K562 (cell line): Measurements from ENCODE around the gene OXSR1. TPM values are rescaled to one million over a fixed set of nuclear protein-coding genes. Genes with fewer than 3 reads are reported as not detected.

Experiments used
- ATAC-seq: fragments of 200-7000 bp; cut with Tn5 transposase; 3 replicates; pipeline ENCODE4 v1.9.1; 2020; ENCODE audit warnings: moderate library complexity
- BruUV-seq: library from RNA; stranded (reverse); fragments of 400-500 nt; replicated peaks from 2 replicates; lab custom pipeline; 2021; lab: Mats Ljungman, UMichigan
- CTCF ChIA-PET: fragments of 300-600 bp; formaldehyde crosslinking; extraction: SDS; loops from one replicate; lab custom pipeline; 2021; ENCODE audit warnings: low intra/inter-chr PET ratio; lab: Yijun Ruan, JAX
- POLR2A ChIA-PET: fragments of 300-600, 350-650 bp; sonication (Branson Sonifier 250); formaldehyde crosslinking; extraction: SDS; loops from one replicate; lab custom pipeline; 2021; ENCODE audit warnings: antibody characterized with exemption, inconsistent platforms; lab: Yijun Ruan, JAX
- DNase-seq, 4 experiments: peaks; one replicate each; pipeline versions ENCODE4 v3.0.0 to v3.0.0-alpha.2; 2011 to 2018; ENCODE audit warnings: low spot score in 3 of 4, mixed read lengths in 3 of 4; ENCODE audit errors: extremely low read depth in 1 of 4
- FAIRE-seq: peaks from 2 replicates; lab custom pipeline; 2011; peaks lifted over from hg19 to GRCh38; lab: Jason Lieb, UNC
- H2AFZ ChIP-seq: 2 replicates; pipeline ENCODE4 v1.6.0; 2011; ENCODE audit warnings: low read depth, low read length, control low read depth, inconsistent platforms
- H3K27ac ChIP-seq: fragments of 200-600 bp; 3 replicates; pipeline ENCODE4 v1.8.0; 2011; ENCODE audit warnings: low read depth, mild to moderate bottlenecking, control low read depth, inconsistent platforms, low read length, moderate library complexity, mixed read lengths; ENCODE audit errors: extremely low read depth
- H3K27me3 ChIP-seq, 2 experiments: fragments of 300-600 bp in 1 of 2; 2 replicates in 1 of 2; 3 replicates in 1 of 2; pipeline versions ENCODE4 v1.6.0 to v1.8.0; 2011; ENCODE audit warnings: inconsistent platforms in 2 of 2, low read length in 2 of 2, mild to moderate bottlenecking in 1 of 2, mixed read lengths in 1 of 2, moderate library complexity in 1 of 2; ENCODE audit not compliant: control insufficient read depth in 2 of 2, insufficient read depth in 2 of 2
- H3K36me3 ChIP-seq: fragments of 300-600 bp; 3 replicates; pipeline ENCODE4 v1.8.0; 2011; ENCODE audit warnings: mild to moderate bottlenecking, low read length, inconsistent platforms; ENCODE audit not compliant: control insufficient read depth, insufficient read depth
- H3K4me1 ChIP-seq, 2 experiments: fragments of 200-600 bp in 1 of 2; replicated peaks in 1 of 2; 2 replicates in 1 of 2; 3 replicates in 1 of 2; pipeline versions ENCODE4 v1.5.1 to v1.8.0; 2011; ENCODE audit warnings: inconsistent platforms in 2 of 2, low read length in 2 of 2, mild to moderate bottlenecking in 1 of 2, mixed read lengths in 1 of 2, moderate library complexity in 1 of 2; ENCODE audit not compliant: control insufficient read depth in 2 of 2, insufficient read depth in 2 of 2
- H3K4me2 ChIP-seq: 2 replicates; pipeline ENCODE4 v1.6.1; 2011; ENCODE audit warnings: low read length, control low read depth, inconsistent platforms, mixed read lengths; ENCODE audit not compliant: insufficient read depth
- H3K4me3 ChIP-seq: fragments of 200-600 bp; sonication (generic), shearing (Covaris generic); 2 replicates; pipeline ENCODE4 v1.5.1; 2016; ENCODE audit warnings: control low read depth, inconsistent platforms
- H3K79me2 ChIP-seq: fragments of 200-600 bp; 3 replicates; pipeline ENCODE4 v1.8.0; 2011; ENCODE audit warnings: low read length, inconsistent platforms; ENCODE audit not compliant: control insufficient read depth, insufficient read depth
- H3K9ac ChIP-seq, 2 experiments: 2 replicates each; pipeline versions ENCODE4 v1.6.0 to v1.6.1; 2011; ENCODE audit warnings: low read depth in 2 of 2, low read length in 2 of 2, control low read depth in 1 of 2, inconsistent platforms in 1 of 2, mild to moderate bottlenecking in 1 of 2, mixed read lengths in 1 of 2; ENCODE audit not compliant: insufficient read depth in 1 of 2
- H3K9me1 ChIP-seq: one replicate; pipeline ENCODE4 v1.6.0; 2011; ENCODE audit warnings: inconsistent platforms, mild to moderate bottlenecking, low read length, moderate library complexity; ENCODE audit not compliant: control insufficient read depth, insufficient read depth
- H3K9me3 ChIP-seq: replicated peaks from 2 replicates; pipeline ENCODE4 v1.5.1; 2011; ENCODE audit warnings: low read depth, low read length, inconsistent platforms; ENCODE audit not compliant: control insufficient read depth, insufficient read depth
- H4K20me1 ChIP-seq: replicated peaks from 2 replicates; pipeline ENCODE4 v1.6.1; 2011; ENCODE audit warnings: low read length, inconsistent platforms, mixed read lengths; ENCODE audit not compliant: control insufficient read depth, insufficient read depth
- FOXJ2 ChIP-seq: fragments of 200-800 bp; sonication (Bioruptor generic); IDR thresholded peaks from 2 replicates; pipeline ENCODE4 v1.6.1; 2016; ENCODE audit warnings: missing genetic modification characterization, missing compliant biosample characterization
- GABPB1 ChIP-seq: sonication (generic); formaldehyde crosslinking; IDR thresholded peaks from 2 replicates; pipeline ENCODE4 v1.8.0; 2022; ENCODE audit warnings: mild to moderate bottlenecking, missing genetic modification reagents
- MCM3 ChIP-seq: fragments of 450-650 bp; IDR thresholded peaks from 2 replicates; pipeline ENCODE4 v1.6.1; 2016
- MXD1 ChIP-seq: fragments of 250-450 bp; sonication (Bioruptor Pico); IDR thresholded peaks from 2 replicates; pipeline ENCODE4 v1.8.0; 2021; ENCODE audit warnings: borderline replicate concordance, mild to moderate bottlenecking, moderate library complexity; ENCODE audit not compliant: poor library complexity, severe bottlenecking
- NCOA1 ChIP-seq: fragments of 450-650 bp; IDR thresholded peaks from 2 replicates; pipeline ENCODE4 v1.6.1; 2016; ENCODE audit warnings: low read depth
- RBBP5 ChIP-seq: fragments of 200-600 bp; sonication (generic); IDR thresholded peaks from 2 replicates; pipeline ENCODE4 v1.6.1; 2012; ENCODE audit warnings: borderline replicate concordance, mild to moderate bottlenecking, low read length, control low read depth, inconsistent platforms; ENCODE audit not compliant: insufficient read depth, poor library complexity, severe bottlenecking
- SAFB2 ChIP-seq: fragments of 200-400 bp; formaldehyde crosslinking; IDR thresholded peaks from 2 replicates; pipeline ENCODE4 v1.6.1; 2018; ENCODE audit warnings: borderline replicate concordance, low read length, low read depth, moderate library complexity; ENCODE audit not compliant: severe bottlenecking
- ZFPM2 ChIP-seq: fragments of 250-450 bp; sonication (Bioruptor Pico); IDR thresholded peaks from 2 replicates; pipeline ENCODE4 v1.5.1; 2022; ENCODE audit warnings: mild to moderate bottlenecking
- ZNF143 ChIP-seq: sonication (generic); formaldehyde crosslinking; IDR thresholded peaks from 2 replicates; pipeline ENCODE4 v1.9.0; 2022; ENCODE audit warnings: mild to moderate bottlenecking, missing genetic modification reagents
- ZNF584 ChIP-seq: fragments of 200-800 bp; sonication (Bioruptor generic); IDR thresholded peaks from 2 replicates; pipeline ENCODE4 v1.6.1; 2016; ENCODE audit warnings: low read depth, mild to moderate bottlenecking, missing genetic modification characterization, missing compliant biosample characterization
- WGBS: fragments of 100-300 bp; shearing (Covaris generic); methylation state at CpG from one replicate; pipeline ENCODE4 v1.1.6; 2016; ENCODE audit warnings: low coverage, mixed read lengths; ENCODE audit not compliant: insufficient coverage; ENCODE audit errors: missing lambda C conversion rate; 5-methylcytosine and 5-hydroxymethylcytosine counted together
- in situ Hi-C: fragments of 300-500 bp; cut with MboI; formaldehyde crosslinking; loops from 4 replicates; pipeline ENCODE4 v1.15.0; 2018; ENCODE audit warnings: inconsistent platforms, mixed read lengths
- intact Hi-C: fragments of 100-400 bp; cut with micrococcal nuclease; formaldehyde crosslinking; loops from 2 replicates; pipeline ENCODE4 v1.14.2; 2022
- polyA plus RNA-seq, 8 experiments: library from polyadenylated mRNA; depleted of rRNA in 4 of 8; stranded (reverse) in 5 of 8; unstranded in 3 of 8; fragments of >200 nt; fragmentation: Nextera tagmentation in 2 of 8; fragmentation: Illumina TruSeq in 1 of 8; extraction: Ambion mirVana in 2 of 8; extraction: Trizol in 1 of 8; gene quantifications; 2 replicates each; pipeline versions ENCODE4 v1.2.1 to v1.2.3, GENCODE V29; 2011 to 2014; ENCODE audit warnings: inconsistent platforms in 1 of 8, missing spikeins in 1 of 8
- total RNA-seq, 7 experiments: library from RNA; depleted of rRNA in 6 of 7; stranded (reverse); fragments of >200 nt in 6 of 7; fragmentation: Illumina TruSeq in 2 of 7; extraction: Trizol in 2 of 7; gene quantifications; 2 replicates each; pipeline versions ENCODE4 v1.2.1 to v1.2.3, GENCODE V29; 2011 to 2021; ENCODE audit warnings: low replicate concordance in 1 of 7
- TF ChIP-seq, protein P1 (sequence below): sonication (generic); formaldehyde crosslinking; IDR thresholded peaks from 2 replicates; pipeline ENCODE4 v1.8.0; 2022; ENCODE audit warnings: mild to moderate bottlenecking, missing genetic modification reagents
- TF ChIP-seq, protein P2 (sequence below): fragments of 250-450 bp; sonication (Bioruptor Pico); IDR thresholded peaks from 2 replicates; pipeline ENCODE4 v1.8.0; 2022; ENCODE audit warnings: inconsistent platforms, mild to moderate bottlenecking, moderate library complexity, borderline replicate concordance

Gene OXSR1
- total and polyA plus RNA-seq, 9 of the 15 experiments (the other 6 are each of a cell fraction or from before 2014, with no cell fraction given): 15.7 to 87.6 (median 48.7) TPM

DNA sequence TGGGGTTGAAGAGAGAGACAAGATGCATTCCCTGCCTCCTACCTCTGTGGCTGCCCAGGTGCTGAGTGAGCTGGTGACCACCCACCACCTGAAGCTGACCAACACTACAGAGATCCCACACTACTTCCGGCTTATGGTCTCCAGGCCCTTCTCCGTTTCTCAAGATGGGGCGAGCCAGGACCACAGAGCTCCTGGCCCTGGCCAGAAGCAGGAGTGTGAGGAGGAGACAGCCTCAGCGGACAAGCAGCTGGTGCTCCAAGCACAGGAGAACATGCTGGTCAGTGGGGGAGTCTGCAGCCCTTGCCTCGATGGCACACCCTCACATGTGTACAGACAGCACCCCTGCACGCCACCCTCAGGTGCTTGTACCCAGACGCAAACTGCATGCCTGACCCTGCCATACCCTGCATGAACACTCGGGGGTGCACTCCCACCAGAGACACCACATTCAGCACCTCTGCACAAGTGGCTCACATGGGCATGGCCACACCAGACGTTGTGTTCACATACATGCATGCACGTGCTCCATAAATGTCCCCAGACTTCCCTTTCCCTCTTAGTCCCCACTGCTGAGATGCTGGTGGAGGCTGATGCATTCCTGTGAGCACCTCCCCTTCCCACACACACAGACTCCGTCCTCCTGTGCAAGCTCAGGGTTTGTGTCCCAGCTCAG is 47.5 kb upstream of the OXSR1 start (continued):
- TF ChIP-seq MXD1 (CRISPR knock-in tag) (no peak), RBBP5 (no peak), ZFPM2 (CRISPR knock-in tag) (no peak), ZNF584 (CRISPR knock-in tag) (no peak), NCOA1 (no peak)

- intact Hi-C loops (loop anchor here (1.0 to 5.0 kb wide), 4 partner anchors 146 to 364 kb away; partner anchors contain the start of genes SLC22A14 and XYLB), in situ Hi-C loops (loop anchor here (5.0 kb wide), 1 partner anchor 534 kb away; no protein-coding TSS in a partner anchor)
- DNase-seq: no peak
- Histone ChIP-seq H3K4me2 (no peak overlapping the region), H3K27me3 (peaks cover 6 to 26% of the 10 kb centered on the region in 2 experiments; a peak in 3 of 5 replicates), H4K20me1 (peaks cover 19% of the 10 kb centered on the region), H3K4me1 (peaks cover 0 to 30% of the 10 kb centered on the region in 2 experiments; a peak in 3 of 5 replicates), H3K79me2 (no peaks in the 10 kb centered on the region), H3K9ac (no peak overlapping the region), H3K27ac (no peak overlapping the region), H3K9me3 (no peaks in the 10 kb centered on the region), H3K4me3 (no peak overlapping the region), H3K36me3 (peaks cover 29% of the 10 kb centered on the region; the same call in 2 of the 3 replicates), H3K9me1 (no peaks in the 10 kb centered on the region), H2AFZ (no peak overlapping the region)
- 73% methylated on average over 13 of the region's 13 CpGs for WGBS
- CTCF ChIA-PET: interaction anchor here (0.8 to 1.2 kb wide), 2 partner anchors 115 to 361 kb away, joined by 3 to 5 read pairs; no protein-coding TSS in a partner anchor
- no peak for FAIRE-seq
- ATAC-seq: no peak; the same call in 2 of the 3 replicates
- POLR2A ChIA-PET: interaction anchor here (0.5 to 2.0 kb wide), 9 partner anchors 12 to 544 kb away, joined by 3 to 5 read pairs (median 3); partner anchors contain the start of gene ACAA1
- TSS peak; percentile 31 for BruUV-seq
- TF ChIP-seq MCM3: no peak
- no peak for TF ChIP-seq SAFB2
- TF ChIP-seq, protein P1, sequence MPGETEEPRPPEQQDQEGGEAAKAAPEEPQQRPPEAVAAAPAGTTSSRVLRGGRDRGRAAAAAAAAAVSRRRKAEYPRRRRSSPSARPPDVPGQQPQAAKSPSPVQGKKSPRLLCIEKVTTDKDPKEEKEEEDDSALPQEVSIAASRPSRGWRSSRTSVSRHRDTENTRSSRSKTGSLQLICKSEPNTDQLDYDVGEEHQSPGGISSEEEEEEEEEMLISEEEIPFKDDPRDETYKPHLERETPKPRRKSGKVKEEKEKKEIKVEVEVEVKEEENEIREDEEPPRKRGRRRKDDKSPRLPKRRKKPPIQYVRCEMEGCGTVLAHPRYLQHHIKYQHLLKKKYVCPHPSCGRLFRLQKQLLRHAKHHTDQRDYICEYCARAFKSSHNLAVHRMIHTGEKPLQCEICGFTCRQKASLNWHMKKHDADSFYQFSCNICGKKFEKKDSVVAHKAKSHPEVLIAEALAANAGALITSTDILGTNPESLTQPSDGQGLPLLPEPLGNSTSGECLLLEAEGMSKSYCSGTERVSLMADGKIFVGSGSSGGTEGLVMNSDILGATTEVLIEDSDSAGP (CRISPR knock-in tag): no peak
- TF ChIP-seq, protein P2, sequence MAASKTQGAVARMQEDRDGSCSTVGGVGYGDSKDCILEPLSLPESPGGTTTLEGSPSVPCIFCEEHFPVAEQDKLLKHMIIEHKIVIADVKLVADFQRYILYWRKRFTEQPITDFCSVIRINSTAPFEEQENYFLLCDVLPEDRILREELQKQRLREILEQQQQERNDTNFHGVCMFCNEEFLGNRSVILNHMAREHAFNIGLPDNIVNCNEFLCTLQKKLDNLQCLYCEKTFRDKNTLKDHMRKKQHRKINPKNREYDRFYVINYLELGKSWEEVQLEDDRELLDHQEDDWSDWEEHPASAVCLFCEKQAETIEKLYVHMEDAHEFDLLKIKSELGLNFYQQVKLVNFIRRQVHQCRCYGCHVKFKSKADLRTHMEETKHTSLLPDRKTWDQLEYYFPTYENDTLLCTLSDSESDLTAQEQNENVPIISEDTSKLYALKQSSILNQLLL (CRISPR knock-in tag): no peak
- 0 out of 2 replicates have a peak, but pooled peaks have one; percentile 7 for TF ChIP-seq ZNF143 (CRISPR knock-in tag)
- 0 out of 2 replicates have a peak, but pooled peaks have one; percentile 1 for TF ChIP-seq GABPB1 (CRISPR knock-in tag)
- TF ChIP-seq FOXJ2 (tag): no peak
Measured at GRCh38 chr3:38118421-38119247, 46.7 kb upstream of the OXSR1 start.
